NCI-H2081 (cell line): Measurements from ENCODE around the gene MAPK11.

Experiments
- DNase-seq, 2 experiments: peaks; one replicate each; lab custom pipeline; 2025; lab: John Stamatoyannopoulos, UW

MAPK11 gene

DNA sequence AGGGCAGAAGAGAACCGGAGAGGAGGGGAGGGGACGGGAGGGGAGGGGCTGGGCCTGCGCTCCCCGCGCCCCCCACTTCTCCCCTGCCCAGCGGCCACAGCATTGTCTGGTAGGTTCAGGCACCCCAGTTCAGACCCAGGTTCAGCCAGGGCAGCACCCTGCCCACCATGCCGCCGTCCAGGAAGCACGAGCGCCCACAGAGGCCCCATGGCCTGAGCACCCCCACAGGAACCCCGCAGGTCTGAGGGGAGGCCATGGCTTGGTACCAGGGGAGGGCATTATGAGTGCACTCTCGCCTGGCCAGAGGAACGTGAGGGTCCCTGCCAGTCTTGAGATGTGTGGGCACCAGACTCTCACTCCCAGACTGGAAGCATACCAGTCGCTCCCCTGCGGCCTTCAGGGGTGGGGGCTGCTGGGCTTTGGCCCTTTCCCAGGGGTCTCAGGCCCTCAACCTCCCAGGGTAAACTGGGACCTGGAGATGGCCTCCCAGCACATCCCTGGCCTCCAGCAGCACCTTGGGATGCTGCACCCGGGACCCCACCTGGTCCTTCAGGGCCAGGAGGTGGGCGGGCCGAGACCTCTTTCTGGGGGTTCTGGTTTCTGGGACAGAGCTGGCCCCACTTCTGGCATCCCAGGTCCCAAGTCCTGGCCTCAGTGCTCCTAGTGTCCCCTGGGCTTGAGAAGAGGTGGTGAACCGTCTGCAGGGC lies 37.9 kb upstream of the MAPK11 start:
- no peak for DNase-seq

DNA sequence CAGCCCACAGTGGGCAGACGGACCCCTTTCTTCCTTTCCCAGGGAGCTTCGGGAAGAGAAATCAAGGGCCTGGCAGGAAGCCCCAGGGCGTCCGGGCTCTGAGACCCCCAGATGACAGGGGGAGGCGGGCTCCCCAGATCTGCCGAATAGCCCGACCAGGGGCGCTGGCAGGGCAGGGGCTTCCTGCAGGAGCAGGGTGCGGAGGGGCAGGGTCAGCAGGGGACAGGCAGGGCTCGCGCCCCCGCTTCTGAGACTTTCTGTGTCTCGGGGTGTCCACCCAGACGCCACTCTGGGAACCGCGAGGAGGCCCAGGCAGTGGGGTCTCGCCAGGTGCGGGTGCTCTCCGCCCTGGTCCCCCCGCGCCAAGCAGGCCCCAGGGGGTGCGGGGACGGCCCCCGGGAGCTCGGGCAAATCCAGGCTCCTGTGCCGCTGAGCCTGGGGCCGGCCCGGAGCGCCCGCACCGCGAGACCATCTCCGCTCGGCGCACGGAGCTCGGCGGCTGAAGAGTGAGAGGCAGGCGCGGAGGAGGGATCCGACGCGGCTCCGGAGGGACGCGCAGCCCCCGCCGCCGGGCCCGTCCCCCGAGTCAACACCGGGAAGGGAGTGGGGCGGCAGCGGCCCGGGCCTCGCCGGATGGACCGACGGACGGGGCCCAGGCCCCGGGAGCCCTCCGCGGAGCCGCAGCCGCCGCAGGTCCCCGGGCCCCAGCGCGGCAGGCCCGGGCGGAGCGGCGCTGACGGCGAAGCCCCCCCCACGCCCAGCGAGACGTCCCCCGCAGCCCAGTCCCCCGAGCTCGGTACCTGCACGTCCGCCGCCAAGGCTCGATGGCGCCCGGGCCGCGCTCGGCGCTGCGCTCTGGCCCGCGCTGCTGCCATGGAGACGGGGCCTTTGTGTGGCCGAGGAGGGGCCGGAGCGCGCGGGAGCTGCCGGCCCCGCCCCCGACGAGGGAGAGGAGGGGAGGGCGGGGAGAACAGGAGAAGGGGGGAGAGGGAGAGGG lies 36.9 kb upstream of the MAPK11 start, which contains the start of gene PLXNB2:
Gene PLXNB2 (minus strand): TSS at position 894 of the 997 bp plus-strand sequence. CDS start 17,062 bp downstream, outside the sequence.
- DNase-seq = peak; percentile 71 to 80

DNA sequence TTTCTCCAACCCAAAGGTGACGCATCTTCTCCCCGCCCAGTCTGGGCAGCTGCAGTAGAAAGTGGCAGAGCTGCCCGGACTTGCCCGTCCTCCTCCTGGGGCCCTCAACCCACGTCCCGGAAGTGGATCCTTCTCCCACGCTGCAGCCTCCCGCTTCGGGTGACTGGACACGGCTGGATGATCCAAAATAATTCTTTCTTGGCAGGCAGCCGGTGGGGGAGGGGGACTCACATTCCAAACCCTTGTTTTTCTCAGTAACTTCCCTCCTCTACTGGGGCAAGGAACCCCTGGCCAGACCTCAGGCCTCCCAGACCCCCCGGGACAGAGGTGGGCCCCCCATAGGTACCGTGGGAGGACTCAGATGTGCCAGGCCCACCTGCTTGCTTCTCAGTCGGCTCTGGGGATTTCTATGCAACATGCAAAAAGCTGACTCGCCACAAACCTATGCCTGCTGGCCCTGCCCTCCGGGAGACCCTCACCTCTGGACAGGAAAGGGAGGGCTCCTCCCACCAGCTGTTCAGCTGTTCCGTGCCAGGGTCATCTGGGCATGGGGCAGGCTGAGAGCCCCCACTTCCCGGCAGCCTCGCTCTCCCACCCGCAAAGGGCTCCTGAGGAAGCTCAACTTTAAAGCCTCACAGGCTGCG lies 35.9 kb upstream of the MAPK11 start:
- DNase-seq = peak; percentile 65 to 68

DNA sequence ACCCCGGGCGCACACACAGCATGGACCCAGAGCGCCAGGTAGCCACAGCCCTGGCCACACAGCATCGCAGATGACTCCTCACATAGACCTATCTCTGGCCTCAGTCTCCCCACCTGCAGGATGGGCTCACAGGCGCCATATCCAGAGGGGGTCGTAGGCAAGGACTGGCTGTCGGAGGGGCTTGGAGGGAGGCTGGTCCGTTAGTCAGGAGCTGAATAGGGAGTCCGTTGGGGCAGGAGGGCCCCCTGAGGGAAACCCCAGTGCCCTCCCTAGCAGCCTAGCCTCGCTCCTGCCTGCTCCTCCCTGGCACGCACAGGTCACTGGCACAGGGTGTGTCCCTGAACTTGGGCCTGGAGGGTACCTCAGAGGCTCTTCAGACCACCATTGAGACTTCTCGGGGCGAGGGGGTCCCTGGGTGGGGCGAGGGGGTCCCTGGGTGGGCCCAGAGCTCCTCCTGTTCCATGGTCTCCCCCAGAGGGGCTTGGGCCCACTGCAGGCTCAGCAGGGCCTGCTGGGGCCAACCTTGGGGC lies 35.3 kb upstream of the MAPK11 start:
- DNase-seq = no peak

DNA sequence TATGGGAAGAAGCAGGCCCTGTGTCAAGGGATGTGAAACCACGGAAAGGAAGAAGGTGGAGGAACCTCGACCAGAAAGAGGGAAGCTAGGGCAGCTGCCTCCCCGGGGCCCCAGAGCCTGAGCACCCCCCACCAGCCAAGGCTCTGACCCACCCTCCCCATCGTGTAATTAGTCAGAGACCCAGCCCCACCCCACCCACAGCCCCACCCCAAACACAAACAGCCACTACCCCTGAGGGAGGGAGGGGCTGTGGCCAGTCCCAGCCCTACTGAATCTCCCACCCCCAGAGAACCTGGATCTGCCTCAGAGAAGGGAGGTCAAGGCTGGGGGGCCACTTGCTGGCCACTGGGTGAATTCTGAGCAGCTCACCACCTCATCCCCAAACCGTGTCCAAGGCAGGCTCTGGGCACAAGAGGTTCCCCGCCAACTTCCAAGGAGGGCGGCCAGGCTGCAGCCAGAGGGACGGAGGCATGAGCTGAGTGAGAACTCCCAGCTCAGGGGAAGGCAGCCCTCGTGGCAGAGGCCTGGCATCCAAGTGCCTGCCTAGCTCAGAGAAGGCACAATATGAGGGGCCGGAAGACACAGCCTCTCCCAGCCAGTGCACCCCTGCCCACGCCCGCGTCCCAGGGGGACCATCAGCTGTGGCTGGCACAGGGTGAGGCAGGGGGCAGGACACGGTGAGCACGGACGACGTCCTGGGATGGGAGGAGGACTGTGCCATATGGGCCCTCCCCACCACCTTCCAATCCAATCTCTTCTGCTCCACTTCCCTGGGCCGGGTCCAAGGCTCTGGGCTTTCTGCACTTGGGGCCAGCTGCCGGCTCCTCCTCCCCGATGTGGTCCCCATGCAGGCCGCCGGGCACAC lies 34.6 kb upstream of the MAPK11 start:
- no peak for DNase-seq

DNA sequence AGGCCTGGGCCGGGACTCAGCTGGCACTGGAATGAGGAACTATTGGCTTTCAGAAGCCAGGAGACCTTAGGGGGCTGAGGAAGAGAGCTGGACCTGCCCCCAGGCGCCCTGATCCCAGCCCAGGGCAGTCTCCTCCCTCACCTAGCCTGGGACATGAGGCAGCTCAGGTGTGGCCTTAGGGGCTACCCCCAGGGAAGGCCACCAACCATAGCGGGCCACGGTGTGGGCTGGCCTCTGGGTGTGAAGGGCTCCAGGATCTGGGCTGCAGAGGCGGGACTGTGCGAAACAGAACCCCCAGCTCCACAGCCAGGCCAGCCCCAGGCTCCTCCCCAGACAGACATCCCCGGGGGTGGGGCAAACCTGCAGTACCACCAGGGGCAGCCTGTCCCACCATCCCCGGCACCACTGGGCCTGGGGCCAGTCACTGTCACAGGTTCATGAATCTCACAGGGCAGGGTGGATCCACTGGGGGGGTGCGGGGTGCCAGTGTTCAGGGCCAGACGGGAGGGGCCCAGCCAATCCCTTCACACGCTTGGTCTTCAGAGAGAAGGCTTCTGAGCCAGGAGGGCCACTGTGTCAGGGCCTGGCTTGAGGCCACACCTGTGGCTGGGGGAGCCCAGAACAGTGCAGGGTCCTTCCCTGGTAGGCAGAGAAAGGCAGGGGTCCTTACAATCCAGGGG lies 33.8 kb upstream of the MAPK11 start:
- no peak for DNase-seq

DNA sequence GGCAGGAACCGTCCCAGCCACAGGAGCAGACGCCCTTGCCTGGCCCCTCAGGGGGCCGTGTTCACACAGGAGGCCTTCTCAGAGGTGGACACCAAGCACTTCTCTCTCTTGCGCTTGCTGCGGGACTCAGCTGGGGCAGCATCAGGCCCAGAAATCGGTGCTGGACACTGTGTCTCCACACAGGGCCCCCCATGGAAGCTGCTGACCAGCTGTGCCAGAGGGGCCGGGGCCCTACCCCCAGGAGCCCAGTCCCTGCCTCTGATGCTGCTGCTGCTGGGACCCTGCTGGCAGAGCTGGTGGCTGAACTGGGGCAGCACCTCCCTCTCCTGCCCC lies 33.3 kb upstream of the MAPK11 start:
- DNase-seq = no peak

DNA sequence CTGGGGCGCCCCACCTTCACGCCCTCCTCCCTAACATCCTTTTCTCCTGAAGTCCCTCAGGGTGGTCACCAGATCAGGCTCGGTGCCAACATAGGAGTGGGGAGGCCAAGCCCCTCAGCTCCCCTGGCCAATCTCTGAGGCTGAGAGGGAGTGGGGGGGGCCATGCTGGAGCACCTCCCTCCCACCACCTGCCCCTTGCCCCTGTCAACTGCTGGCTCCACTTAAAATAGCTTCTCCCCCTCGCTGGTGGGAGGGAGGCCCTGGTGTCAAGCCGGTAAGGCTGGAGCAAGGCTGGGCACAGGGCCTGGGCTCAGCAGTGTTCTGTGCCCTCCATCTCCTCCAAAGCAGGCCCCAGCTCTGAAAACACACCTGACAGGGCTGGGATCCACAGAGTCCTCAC lies 32.4 kb upstream of the MAPK11 start:
- DNase-seq = no peak

DNA sequence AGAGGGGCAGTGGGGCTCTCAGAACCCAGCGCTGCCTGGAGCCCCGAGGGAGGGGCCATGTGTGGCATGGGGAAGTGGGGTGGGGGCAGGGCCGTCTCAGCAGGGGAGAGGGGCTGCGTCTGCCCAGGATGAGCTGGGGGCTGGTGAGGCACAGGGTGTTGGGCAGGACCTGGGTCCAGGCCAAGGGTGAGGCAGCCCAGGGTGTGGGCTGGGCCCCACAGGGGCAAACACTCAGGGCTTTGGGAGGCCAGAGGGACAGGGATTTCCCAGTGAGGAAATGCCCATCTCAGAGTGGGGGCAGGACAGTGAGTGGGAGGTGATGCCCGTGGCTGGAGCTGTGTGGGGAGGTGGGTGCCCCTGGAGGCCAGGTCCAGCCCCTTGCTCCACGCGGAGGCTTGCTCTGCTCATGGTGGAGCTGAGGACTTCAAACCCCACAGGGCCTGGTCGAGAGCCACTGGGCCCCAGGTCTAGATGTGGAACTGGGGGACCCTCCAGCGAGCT lies 31.9 kb upstream of the MAPK11 start:
- DNase-seq = no peak

DNA sequence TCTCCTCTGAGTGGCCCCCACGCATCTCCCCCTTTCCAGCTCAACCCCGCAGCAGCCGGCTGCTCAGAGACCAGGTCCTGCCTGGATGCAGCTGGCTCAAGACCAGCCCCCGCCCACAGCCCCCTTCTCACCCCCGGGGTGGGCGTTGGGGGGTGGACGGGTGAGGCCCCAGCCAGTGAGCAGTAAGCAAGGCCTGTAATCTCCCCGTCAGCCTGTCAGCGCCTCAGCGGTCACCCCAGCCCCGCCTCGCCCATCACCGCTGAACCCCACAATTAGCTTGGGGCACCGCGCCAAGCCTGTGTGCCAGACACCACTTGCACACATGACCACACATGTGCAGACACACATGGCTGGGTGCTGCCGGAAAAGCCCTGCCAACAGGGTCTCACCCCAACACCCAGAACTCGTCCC lies 31.4 kb upstream of the MAPK11 start:
- peak; percentile 82 to 83 for DNase-seq

DNA sequence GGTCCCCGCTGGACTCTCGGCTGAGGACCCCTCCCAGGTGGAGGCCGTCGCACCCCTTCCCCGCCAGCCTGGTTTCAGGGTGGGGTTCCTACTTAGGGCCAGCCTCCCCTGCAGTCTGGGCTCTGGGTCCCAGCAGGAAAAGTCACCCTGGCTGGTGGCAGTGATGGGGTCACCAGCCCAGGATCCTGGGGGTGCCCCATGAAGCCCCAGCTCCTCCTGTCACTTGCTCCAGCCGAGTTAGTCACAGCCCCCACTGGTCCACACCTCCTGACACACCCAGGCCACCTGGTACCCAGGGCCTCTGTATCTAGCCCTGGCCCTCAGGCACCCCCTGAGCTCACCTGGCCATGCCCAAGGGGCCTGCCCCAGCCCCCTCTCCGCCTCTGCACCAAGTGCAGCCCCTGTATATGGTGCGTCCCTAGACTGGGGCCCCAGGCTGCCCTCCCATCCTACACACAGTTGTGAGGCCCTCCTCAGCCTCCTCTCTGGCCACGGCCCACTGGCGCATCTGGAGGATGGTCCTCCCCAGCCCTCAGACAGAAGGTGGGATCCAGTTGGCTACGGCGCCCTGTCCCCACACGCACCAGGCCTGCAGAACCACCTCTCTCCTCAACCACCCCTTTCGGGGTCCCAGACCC lies 30.6 kb upstream of the MAPK11 start:
- no peak for DNase-seq

DNA sequence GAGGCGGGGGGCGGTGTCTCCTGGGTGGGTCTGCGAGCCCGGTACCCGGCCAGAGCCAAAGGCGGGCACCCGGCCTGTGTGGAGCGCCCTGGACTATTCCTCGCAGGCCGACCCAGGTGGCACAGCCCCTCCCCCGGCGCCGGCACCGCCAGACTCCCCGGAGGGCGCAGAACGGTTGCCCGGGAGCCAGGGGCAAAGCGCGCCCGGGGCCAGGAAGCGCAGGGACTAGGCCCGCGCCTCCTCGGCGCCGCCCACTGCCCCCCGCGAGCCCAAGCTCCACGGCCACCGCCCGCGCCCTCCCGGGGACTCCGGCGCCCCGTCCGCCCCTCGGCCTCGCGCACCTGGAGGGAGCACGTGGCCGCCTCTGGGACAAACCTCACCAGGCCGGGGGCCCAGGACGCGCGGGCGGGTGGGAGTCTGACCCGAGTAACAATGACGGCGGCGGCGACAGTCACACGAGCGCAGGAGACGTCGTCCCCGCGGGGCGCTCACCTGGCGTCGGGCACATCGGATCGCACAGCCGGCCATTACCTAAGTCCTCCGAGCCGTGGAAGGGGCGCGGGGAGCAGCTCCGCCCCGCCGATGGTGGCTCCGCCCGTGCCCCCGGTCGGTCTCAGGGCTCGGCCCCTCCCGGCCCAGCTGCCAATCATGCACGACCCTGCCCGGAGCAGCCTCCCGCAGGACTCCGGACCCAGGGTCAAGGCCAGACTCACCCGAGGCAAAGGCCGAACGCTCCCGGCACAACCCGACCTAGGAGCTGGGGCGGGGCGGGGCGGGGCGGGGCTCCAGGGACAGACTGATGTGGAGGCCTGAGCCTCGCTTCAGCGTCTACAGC lies 29.8 kb upstream of the MAPK11 start:
- DNase-seq = no peak

DNA sequence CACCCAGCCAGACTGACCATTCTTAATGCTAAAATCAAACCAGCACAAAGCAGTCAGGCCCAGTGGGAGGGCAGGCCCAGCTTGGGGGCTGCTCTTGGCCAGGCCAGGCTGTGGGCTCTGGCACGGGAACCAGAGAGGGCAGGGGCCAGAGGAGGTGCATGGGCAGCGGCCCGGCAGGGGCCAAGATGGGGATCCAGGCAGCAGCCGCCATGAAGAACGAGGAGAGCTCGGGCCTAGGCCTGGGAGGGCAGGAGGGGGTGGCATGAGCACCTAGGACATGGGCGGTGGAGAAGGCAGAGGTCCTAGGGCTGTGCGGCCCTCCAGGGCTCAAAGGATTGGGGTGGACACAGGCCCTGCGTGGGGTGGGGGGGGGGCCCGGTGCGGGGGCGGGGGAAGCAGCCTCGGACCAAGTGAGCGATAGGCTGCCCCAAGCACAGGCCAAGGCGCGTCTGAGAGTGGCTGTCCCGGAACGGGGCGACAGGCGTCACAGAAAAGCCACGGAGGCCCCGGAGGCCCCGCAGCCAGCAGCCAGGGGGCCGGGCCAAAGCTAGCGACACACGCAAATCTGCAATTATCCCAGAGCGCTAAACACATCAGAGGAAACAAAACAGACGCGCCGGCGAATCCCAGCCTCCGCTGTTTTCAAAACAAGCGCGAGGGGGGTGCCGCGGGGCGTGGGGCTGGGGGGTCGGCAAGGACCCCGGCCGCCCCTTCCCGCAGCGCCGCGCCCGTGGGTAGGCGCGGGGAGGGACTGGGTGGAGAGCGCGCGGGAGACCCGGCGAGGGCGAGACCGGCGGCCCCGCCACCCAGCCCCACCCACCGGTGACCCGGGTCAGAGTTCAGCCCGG lies 29.0 kb upstream of the MAPK11 start:
- DNase-seq = no peak

DNA sequence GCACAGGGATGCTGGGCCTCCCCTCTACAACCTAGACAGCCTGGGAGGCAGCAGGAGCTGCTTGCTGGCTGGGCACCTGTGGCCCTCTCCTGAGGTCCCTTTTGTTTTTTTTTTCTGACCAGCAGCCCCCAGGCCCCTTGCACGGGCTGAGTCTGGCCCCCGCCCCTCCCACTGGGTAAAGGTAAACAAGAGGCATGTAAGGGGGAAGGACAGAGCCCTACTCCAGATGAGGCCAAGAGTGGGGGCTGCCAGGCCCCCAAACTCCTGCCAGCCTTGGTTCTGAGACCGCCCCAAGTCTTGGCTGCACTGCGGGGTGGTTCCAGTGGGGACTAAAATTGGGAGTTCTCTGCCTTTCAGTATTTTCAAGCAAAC lies 28.1 kb upstream of the MAPK11 start:
- no peak for DNase-seq

DNA sequence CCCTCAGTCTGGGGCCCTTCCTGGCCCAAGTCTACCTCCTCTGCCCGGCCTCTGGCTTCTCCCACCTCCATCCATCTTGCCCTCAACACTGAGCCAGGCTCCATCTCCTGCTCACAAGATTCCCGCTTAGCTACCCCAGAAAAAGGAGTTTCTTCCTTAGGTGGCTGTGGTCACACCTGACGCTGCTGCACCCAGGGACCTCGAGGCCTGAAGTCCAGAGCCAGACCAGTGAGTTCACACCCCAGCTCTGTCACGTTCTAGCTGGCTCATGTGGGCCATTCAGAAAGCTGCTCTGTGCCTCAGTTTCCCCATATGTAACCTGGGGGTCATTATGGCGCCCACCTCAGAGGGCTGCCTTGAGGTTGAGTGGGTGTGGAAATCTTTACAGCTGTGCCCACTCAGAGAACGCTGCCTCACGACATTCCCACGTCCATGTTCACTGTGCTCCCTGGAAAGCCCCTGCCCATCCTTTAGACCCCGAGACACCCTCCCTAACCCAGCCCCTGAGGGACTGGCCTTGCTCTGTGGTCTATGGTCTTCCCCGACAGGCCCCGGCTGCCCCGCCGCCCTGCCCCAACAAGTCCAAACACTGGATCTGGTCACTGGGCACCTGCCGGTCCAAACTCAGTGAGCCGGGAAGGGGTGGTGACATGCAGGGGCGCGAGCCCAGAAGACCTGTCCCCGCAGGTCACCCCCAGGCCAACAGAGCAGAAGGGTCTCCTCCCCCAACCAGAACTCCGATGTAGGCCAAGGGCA lies 27.5 kb upstream of the MAPK11 start:
- DNase-seq = no peak

DNA sequence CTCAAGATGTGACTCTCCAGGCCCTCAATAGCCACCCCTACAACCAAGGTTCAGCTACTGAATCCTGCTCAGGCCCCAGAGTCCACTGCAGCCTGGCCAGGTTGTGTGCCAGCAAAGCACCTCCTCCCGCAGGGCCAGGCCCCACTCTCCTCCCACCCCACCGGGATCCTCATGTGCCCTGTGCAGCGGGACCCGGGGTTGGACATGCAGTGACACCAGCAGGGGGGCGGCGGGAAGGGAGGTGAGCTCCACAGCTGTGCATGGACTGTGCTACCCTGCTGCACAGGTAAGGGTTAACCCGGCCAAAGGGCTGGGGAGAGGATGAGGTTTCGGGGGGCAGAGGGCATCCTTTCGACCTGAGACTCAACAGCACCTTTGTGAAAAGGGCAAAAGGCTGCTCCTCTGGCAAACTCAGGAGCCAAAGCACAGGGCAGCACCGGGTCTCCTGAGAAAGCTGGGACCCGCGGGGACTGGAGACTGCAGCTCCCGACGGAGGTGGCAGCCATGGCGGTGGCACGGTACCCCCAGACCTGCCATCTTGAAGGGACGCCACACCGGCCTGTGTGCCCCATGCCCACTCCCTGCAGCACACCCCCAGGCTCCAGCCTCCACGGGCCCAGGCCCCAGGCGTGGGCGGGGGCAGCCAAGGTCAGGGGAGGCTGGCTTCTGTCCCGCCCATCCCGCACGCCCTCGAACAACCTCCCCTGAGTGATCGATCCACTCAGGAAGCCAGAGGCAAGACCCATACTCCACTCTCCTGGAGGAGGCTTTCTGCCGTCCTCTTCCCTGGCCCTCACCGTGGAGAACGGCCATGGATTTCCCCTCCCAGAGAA lies 26.7 kb upstream of the MAPK11 start:
- DNase-seq = no peak

DNA sequence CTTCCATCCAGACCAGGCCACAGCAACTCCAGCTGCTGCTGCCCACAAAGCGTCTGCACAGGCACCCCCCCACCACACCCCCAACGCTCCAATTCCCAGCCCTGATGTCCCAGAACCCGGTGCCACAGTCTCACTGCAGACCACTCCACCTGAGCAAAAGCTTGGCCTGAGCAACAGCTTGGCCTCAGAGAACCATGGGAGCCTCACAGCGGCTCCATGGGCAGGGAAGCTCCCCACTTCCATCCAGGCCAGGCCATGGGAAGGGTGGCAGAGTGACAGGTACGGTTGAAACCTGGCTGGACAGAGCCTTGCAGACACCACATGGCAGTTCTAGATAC lies 24.1 kb upstream of the MAPK11 start:
- DNase-seq = no peak
